Activated naive CD8-positive, alpha-beta T cell treated with anti-CD3 and anti-CD28 coated beads, Interleukin-2, amount 50 U/mL, for 16 hours (primary cell): Measurements from ENCODE around the gene IL9.

Experiments
- DNase-seq: peaks from one replicate; pipeline ENCODE4 v3.0.0-alpha.2; 2020; ENCODE audit warnings: low read depth, low spot score

The IL9 gene

DNA sequence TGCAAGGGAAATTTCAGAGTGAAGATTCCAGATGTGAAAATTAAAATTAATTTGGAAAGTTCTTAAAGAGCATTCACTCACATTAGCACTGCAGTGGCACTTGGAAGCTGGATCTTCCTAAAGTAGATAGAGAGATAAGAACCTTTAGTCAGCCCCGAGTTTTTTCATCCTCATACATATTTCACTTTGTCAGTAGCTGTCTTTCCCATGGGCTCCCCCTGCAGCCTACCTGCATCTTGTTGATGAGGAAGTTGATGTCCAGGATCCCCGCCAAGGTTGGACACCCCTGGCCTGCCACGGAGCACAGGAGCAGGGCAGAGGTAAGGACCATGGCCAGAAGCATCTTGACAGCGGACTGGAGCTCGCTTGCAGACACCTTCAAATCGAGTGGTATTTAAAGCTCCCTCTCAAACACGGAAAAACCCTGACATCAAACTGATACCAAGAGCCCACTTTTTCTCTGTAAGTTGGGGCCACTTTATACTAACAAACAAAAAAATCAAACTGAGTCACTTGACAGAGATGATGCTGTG, at the start of gene IL9:
IL9 (minus strand) TSS at position 368 of the 533 bp plus-strand sequence; CDS start at position 343, 25 bp downstream.
- DNase-seq = no peak

DNA sequence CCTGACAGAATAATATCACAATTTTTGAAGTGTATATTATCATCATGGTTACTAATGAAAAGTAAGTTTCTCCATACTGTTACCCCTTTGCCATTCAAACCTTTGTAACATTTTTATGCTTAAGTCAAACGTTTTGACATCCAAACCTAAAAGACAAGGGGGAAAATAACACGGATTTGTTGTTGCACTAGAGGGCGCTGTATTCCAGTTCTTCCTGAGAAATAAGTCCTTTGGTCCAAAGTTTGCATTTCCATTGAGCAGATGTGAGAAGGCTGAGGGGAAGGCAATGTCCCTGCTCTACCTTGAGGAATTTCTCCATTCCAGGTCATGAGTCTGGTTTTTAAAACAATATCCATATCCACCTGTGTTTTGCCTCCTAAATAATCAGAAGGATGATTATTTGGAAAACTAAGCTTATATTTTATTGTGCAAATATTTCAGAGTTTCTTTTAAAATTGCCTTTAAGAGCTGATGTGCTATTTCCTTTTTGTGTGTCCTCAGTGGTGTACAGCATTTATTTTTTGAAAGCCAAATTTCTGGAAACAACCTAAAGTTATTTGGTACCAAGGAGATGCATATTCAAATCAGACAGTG, 49.4 kb upstream of the IL9 start:
- no peak for DNase-seq

DNA sequence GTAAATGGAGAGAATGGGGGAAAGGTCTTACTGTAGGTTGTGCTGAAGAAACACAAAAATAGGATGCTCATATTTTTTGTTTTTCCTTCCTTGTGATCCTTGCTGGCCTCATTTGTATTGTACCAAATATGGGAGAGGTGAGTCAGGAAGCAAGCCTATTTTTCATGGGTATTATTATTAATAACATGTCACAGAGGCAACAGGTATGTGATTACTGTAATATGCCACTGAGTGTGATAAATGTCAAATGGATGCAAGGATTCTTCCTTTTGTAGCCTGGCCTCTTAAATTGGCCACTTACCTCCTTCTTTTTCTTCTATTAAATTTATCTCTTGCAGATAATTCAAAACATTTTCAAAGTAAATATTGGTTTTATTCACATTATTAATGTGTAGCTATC, 48.9 kb upstream of the IL9 start:
- DNase-seq = no peak

GRCh38 chr5:135942202-135942771, 46.6 kb upstream of the IL9 start:
- DNase-seq = no peak

DNA sequence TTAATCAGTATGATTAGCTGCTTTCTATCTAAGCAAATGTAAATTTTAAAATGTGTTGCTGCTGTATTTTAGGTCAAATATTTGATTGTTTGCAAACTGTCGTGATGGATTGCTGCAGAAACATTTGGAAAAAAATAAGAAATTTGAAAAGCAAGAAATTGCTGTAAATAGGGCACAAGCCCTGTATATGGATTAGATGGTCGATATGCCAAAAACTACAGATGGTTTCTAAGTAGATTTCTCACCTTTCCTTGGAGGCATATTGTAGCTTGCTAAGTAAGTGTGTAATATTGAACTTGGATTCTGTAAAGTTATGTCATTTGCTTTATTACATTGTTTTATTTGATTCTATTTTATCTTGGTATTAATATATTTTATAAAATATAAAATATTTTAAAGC, 46.1 kb upstream of the IL9 start:
- no peak for DNase-seq

DNA sequence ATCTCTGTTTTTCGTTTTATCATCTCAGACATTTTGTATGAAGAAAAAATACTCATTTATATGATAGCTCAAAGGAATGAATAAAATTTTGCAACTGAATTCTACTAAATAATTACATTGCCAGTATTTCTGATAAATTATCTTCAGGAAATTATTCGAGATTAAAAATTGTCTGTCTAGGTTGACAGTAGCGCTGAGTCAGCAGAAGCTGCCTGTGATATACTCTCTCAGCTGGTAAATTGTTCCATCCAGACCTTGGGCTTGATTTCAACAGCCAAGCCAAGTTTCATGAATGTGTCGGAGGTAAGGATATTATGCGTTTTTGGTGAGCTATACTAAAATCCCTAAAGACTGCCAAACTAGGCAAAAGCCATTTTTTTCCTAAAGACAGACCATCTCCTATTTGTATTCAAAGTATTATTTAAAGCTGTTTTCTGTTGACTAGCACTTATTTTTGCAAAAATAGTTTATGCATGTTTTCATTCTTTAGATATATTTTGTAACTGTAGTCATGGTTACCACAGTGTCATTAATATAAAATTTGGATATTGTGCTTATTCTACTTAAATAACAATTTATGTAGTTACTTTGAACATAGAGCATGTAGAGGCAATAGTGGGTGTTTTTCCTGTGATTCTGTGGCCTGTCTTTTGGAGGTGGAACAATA, 41.7 kb upstream of the IL9 start:
- DNase-seq = no peak

- DNase-seq = no peak
Observed at GRCh38 chr5:135934939-135935338, 39.3 kb upstream of the IL9 start.

GRCh38 chr5:135930949-135931295, 35.3 kb upstream of the IL9 start:
- no peak for DNase-seq

GRCh38 chr5:135930029-135930948, 34.6 kb upstream of the IL9 start:
- DNase-seq = no peak

DNA sequence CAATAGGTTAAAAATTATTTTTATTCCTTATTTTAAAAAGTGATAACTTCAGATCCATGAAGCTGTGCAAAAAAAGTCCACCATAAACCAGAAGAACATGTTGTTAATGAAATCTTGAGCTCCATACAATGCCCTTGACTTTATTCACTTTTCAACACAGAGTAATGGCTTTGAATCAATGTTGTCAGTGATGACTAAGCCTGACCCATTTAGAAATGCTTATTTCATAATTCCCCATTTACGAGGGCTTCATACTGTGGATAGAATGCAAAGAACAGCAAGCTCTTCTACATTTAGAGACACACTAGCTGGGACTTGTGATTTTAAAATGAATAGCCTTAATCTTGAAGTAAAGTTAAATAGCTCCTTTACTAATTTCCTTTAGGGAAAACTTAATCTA, 25.7 kb upstream of the IL9 start:
- no peak for DNase-seq

DNA sequence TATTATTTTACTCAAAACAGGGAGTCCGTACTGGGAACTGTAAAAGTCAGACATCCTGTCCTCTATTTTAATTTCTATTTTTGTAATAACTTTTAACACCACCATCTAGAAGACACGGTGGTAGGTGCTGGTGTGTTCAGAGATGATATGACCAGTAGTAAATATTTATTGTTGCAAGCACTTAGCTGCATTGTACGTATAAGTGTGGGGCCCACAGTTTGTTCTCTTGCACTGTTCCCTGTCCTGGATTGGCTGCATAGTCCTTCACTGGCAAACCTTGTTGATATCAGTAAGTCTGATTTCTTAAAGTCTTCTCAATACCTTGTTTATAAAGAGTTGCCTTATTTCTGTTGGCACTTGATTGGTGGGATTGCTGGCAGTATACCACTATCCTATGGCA, 24.6 kb upstream of the IL9 start:
- no peak for DNase-seq

DNA sequence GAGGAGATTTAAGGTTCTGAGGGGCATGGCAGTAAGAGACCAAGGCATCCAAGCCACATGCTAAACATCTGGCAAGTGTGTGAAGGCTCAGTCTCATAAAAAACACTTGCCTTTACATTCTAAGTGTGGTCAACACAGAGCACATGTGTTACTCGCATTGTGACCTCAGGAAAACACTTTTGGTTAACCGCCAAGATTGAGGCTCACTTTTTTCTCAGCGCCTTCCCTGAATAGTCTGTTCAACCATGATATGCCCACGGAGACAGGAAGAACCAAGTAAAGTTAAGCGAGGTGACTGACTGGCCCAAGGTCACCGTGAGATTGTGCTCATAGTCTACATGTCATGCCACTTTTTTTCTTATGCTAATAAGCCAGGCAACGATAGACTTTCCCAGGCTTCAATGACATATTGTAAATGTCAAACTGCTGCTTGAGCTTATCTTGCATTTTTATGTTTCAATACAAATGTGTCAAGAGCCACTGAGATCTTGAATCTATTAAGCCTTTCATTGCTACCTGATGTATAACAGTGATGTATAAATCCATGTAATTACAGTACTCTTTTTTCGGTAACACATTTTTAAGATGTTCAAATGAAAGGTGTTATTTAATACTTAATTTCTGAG, 21.1 kb upstream of the IL9 start:
- DNase-seq = no peak

DNA sequence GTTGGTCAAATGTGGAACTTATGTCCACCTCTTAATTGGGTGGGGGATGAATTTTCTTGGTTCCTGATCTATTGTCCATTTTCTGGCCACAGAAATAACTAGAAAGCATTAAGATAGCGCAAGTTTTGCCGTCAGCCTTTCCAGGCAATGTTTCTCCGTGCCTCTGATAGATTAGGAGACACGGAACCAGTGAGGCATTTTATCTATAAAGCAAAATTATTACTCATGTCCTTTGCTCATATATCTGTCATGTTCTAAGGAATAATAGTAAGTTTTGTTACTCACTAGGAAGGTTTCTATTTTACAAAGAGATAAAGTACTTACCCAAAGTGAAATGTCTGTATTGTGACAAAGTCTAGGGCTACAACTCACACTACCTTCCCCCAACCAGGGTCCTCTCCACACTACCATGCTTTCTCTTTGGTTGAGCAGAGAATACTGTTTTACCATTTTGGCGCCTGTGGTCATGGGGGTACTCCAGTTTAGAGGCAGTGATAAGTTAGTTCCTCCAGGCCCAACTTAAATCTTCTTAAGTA, 19.9 kb upstream of the IL9 start:
- no peak for DNase-seq

DNA sequence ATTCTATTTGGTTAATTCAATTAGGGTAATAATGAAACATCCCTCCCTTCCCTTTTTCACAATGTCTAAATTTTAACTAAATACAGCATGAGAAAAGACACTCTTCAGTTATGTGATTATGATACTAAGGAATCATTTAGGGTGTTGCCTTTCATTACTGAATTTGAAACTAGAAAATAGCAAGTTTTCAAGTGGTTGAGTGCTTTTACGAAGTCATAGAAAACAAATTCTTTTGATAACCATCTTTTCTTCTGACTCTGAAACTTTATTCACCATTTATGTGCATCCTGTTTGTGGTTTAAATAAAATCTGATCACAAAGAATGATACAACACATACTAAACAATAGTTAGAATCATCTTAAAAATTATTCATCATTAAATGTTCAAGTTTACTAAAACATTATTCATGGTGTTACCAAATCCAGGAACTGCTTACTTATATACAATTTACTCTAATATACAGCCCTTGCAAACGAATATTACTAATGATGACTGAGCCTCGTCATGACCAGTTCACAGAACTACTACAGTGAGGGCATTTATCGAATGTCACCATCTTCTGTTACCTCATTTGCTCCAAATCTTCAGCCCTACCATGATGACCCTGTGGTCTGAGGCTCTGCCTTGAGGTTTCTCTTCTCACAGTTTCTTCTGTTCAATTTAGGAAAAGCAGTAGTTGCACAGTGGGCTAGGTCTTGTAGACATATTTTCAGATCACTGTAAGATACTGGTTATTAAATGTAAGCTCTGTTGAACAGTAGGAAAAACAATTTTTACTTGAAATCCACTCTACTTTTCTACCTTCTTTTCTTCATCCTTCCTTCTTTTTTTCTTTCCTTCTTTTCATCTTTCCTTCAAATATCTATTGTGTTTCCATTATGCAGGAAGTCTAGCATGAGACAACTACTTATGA, 18.3 kb upstream of the IL9 start:
- DNase-seq = no peak

GRCh38 chr5:135905144-135905543, 9.5 kb upstream of the IL9 start:
- DNase-seq = no peak

GRCh38 chr5:135901633-135902032, 6.0 kb upstream of the IL9 start:
- DNase-seq = no peak

DNA sequence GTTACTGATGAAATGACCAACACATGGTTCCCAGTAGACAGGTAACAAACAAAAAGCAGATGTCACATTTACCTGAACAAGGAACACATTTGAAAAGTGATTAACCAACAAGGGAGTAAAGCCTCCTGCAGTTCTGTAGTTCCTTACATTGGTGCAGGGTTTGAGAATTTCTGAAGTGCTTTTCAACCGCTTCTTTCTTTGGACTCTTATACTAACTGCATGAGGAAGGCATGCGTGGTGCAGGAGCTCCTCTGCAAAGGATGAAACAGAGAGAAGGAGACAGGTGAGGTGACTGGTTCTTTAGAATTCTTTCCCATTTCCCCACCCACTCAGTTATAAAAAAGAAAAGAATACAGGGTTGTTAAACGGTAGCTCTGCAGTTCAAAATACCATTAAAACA, 4.6 kb upstream of the IL9 start:
- DNase-seq = no peak

- DNase-seq = no peak
Observed at GRCh38 chr5:135898651-135899050, 3.0 kb upstream of the IL9 start.

DNA sequence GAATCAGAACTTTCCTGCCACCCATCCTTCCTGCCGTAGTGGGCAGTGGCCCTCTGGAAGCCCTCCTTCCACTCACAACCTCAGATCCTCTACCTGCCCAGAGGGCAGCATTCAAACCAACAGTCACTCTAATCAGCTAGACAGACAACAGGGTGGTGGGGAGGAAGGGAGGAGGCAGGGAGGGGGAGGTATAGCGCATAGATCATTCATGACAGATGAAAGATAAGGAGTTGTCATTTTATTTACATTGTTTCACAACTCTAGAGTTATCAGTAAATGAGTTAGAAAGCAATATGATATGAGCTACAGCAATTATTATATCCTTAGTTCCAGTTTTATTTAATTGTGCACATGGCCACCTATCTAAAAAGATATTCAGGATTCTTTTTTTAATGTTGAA, 852 bp downstream of the IL9 start:
- no peak for DNase-seq

DNA sequence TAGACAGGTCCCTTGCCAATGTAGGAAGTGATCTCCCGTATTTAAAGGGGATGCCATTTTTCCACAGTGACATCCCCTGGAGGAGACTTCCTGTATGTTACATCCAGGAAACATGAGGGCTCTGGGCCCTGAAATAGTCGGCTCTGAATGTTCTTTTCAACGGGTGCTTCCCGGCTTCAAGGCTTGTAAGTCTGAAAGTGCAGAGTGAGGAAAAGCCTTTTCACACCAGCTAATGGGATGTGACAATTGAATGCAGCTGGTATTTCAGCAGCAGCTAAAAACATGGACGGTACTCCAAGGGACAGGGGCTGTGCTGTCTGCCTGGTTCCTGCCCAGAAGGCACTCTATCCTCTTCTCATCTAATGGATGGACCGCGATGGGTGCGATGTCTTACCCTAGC, 1.4 kb downstream of the IL9 start:
- DNase-seq = no peak
